ENCODE results near the gene GRK1.

- no peak for TF ChIP-seq CTCF (conservative IDR thresholded peaks at IDR 0.05)
- TF ChIP-seq ZFX (IDR thresholded peaks at IDR 0.05), result no peak
Measured at GRCh38 chr13:113658836-113659235, 8.2 kb upstream of the GRK1 start.

Data from C4-2B (cell line).